Mucosa of descending colon (tissue), 3 donors: ENCODE measurements around the gene CELF2. TPM values are rescaled to one million over a fixed set of nuclear protein-coding genes. Genes with fewer than 3 reads are reported as not detected.

Experiments used
- ATAC-seq: fragments of 200-7000 bp; cut with Tn5 transposase; one replicate; pipeline ENCODE4 v1.9.1; 2020; ENCODE audit warnings: mild to moderate bottlenecking, moderate library complexity
- DNase-seq, 3 donors: peaks; one replicate each; pipeline ENCODE4 v3.0.0-alpha.2; 2020
- H3K36me3 ChIP-seq: fragments of 200-600 bp; one replicate; pipeline ENCODE4 v1.8.0; 2021; ENCODE audit warnings: low read depth, mild to moderate bottlenecking
- H3K4me1 ChIP-seq: fragments of 200-600 bp; one replicate; pipeline ENCODE4 v1.8.0; 2021; ENCODE audit warnings: low read depth, mild to moderate bottlenecking
- H3K4me3 ChIP-seq: fragments of 200-600 bp; one replicate; pipeline ENCODE4 v1.8.0; 2021; ENCODE audit warnings: mild to moderate bottlenecking
- H3K9me3 ChIP-seq: fragments of 200-600 bp; one replicate; pipeline ENCODE4 v1.8.0; 2021; ENCODE audit warnings: mild to moderate bottlenecking
- CTCF ChIP-seq: fragments of 200-600 bp; IDR thresholded peaks from one replicate; pipeline ENCODE4 v1.8.0; 2022; ENCODE audit warnings: antibody characterized with exemption, mild to moderate bottlenecking
- intact Hi-C, 2 donors: fragments of 100-400 bp; cut with DNase I in 1 of 2; cut with micrococcal nuclease in 1 of 2; formaldehyde crosslinking; loops; one replicate each; pipeline versions ENCODE4 v1.11.0 to v1.11.1; 2022; cut with DNase I, micrococcal nuclease
- total RNA-seq, 3 donors: library from RNA; stranded (reverse); fragmentation: NEBNext Ultra II Directional in 2 of 3; extraction: Animal tissue kit (Norgen Biotek cat#: 25700) in 2 of 3; gene quantifications; one replicate each; pipeline versions ENCODE4 v1.2.1 to v1.2.4, GENCODE V29; 2021 to 2023
- donor health status: DM: no; HTN: no; CAD: no; lungs with moderate emphysema.
- donor health status: DM: no; HTN: no; CAD: no.
- donor health status: DM: no; HTN: yes; CAD: no.

Gene CELF2
- total RNA-seq, 3 donors from 2014 or later: 31.4 to 56.5 (median 36.1) TPM

DNA sequence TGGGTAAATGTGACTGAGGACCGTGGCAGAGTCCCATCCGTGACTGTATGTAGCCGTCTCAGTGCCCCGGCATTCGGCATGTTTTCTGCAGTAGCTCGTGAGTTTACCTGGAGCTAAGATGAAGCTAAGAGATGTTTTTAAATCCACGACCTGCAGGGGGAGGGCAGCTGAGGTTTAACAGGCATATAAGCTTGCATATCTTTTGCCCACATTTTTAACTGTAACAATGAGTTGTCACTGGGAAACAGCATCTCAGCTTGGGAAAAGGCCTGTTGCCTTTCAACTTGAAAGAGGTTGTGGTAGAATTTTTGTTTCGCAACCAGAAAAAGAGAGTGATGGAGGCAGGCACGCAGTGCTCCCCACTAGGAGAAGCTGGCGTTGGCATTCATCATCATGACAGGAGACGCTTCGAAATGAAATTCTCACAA, 77.7 kb downstream of the CELF2 start:
- no peak for TF ChIP-seq CTCF
- no peak overlapping the region for H3K4me3 ChIP-seq
- no peaks in the 10 kb centered on the region for H3K36me3 ChIP-seq
- DNase-seq (no peak), ATAC-seq (no peak)
- no peaks in the 10 kb centered on the region for H3K4me1 ChIP-seq
- intact Hi-C loops: no loop called here
- no peaks in the 10 kb centered on the region for H3K9me3 ChIP-seq

GRCh38 chr10:11096422-11096821, 78.8 kb downstream of the CELF2 start:
- ATAC-seq: no peak
- intact Hi-C loops: no loop called here

DNA sequence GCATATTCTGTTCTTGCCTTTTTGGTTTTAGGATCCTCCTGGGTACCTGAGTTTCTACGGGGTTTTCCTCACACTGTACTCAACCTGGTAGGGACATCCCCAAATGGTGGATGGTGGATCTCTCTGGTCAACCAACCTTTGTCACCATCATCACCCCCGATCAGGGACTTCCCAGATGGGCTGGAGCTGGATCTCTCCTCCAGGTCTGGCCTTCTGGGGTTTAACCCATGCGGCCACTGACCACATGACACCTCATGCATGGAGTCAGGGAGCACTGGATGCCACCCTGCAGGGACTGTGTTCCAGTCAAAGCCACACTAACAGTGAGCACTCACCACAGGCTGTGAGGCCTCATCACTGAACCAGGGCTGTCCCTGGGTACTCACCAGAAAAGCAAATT, 80.0 kb downstream of the CELF2 start:
- no peak for TF ChIP-seq CTCF
- Histone ChIP-seq H3K9me3 (no peaks in the 10 kb centered on the region), H3K36me3 (no peaks in the 10 kb centered on the region), H3K4me3 (no peak overlapping the region), H3K4me1 (no peaks in the 10 kb centered on the region)
- DNase-seq (no peak), ATAC-seq (no peak)
- intact Hi-C loops: no loop called here

More at GRCh38 chr10:11096422-11096821, 78.8 kb downstream of the CELF2 start:
- Histone ChIP-seq H3K4me3 (no peak overlapping the region), H3K9me3 (no peaks in the 10 kb centered on the region), H3K4me1 (no peaks in the 10 kb centered on the region), H3K36me3 (no peaks in the 10 kb centered on the region)
- no peak for TF ChIP-seq CTCF
- DNase-seq: no peak

DNA sequence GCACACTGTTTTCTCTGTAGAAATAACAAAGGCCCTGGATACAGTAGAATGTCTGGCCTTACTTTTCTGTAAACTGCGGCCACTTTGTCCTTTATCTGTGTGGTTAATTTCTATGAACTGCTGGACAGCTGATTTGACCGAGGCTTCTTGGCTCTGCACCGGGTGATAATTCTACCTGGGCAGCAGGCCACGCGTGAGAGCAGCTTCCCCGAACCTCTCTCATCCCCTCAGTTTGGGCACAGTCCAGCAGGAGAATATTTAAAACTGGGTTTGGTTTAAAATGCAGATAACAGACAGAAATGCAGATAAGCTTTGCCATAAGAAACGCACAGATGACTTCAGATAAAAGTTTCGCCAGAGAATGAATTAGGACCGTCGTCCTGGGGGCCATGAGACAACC, 81.0 kb downstream of the CELF2 start:
- intact Hi-C loops: no loop called here
- ATAC-seq (no peak), DNase-seq (no peak)
- H3K9me3 ChIP-seq: no peaks in the 10 kb centered on the region
- no peak for TF ChIP-seq CTCF
- H3K36me3 ChIP-seq: no peaks in the 10 kb centered on the region
- no peaks in the 10 kb centered on the region for H3K4me1 ChIP-seq
- H3K4me3 ChIP-seq: no peak overlapping the region

DNA sequence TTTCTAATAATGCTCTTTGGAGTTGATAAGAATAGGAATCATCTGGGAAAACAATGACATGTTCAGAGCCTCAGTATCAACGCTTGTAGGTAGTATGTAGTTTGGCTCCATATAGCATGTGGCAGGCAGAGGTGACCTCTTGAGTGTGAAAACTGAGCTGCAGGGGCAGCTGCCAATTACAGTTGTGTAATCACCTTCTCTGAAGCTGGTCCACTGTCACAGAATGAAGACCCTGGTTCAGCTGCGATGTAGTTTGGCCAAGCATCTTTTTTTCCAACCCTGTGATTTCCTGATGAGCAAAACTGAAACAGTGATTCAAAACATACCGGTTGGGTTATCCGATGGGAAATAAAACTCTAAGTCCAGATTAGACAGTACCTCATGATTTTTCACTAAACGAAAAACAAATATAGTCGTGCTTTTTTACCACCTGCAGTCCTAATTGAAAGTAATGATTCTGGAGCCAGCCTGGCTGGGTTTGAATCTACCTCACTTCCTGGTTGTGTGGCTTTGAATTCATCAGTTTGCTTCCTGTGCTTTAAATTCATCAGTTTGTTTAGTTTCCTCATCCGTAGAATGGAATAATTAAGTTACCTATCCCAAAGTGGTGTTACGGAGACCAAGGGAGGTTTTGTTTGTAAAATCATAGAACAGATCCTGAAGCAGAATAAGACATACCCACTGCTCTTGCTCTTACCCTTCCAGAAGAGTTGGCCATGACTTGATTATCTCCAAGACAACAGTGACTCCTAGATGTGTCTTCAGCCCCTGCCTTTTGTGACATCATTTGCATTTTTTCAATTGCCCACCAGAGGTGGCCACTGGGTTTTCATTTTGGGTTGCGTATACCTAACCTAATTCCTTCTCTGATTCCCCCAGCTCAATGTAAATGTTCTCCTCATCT, 87.4 kb downstream of the CELF2 start:
- intact Hi-C loops: no loop called here

More for the DNA sequence above, 87.4 kb downstream of the CELF2 start:
- no peaks in the 10 kb centered on the region for H3K9me3 ChIP-seq
- TF ChIP-seq CTCF: no peak
- ATAC-seq: no peak
- no peak overlapping the region for H3K4me3 ChIP-seq
- no peak for DNase-seq
- no peaks in the 10 kb centered on the region for H3K36me3 ChIP-seq
- H3K4me1 ChIP-seq: peaks cover 3% of the 10 kb centered on the region
